Endometrial microvascular endothelial cells (primary cell): Measurements from ENCODE around the gene RNF208. TPM values are rescaled to one million over a fixed set of nuclear protein-coding genes. Genes with fewer than 3 reads are reported as not detected.

Experiments used
- in situ Hi-C: cut with HindIII; loops from 2 replicates; pipeline ENCODE4 v1.10.0; 2017; ENCODE audit warnings: low sequenced_read_pairs, low pct_unique_long_range_greater_than_20kb; ENCODE audit errors: inconsistent ontology term
- total RNA-seq: library from RNA; depleted of rRNA; stranded (reverse); fragments of >200 nt; gene quantifications from one replicate; pipeline ENCODE4 v1.2.3, GENCODE V29; 2015; ENCODE audit errors: inconsistent ontology term

Gene RNF208
- total RNA-seq, 1 donor from 2014 or later: not detected

DNA sequence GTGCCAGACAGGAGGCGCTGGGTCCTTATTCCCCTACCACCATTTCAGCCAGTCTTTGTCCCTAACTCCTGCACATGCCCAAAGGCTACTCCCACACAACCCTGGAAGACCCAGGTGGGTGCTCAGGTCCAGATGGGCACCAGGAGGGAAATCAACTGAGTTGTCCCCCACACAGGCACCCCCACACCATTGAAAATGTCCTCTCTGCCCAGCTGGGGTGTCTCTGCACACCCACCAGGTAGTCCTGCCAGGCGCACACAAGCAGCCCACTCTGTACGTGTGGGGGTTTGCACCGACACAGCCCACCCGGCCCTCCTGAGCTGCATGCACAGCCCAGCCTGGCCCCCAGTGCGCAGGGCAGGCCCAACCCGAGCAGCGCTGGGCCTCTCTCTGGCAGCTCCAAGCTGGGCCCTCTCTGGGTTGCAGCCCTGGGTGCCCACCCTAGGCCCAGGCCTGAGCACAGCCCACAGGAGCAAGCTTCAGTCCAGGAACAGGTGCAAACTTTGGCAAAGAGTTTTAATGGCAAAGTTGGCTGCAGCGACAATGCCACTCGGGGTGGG, 2.2 kb downstream of the RNF208 start:
- in situ Hi-C loops: no loop called here

DNA sequence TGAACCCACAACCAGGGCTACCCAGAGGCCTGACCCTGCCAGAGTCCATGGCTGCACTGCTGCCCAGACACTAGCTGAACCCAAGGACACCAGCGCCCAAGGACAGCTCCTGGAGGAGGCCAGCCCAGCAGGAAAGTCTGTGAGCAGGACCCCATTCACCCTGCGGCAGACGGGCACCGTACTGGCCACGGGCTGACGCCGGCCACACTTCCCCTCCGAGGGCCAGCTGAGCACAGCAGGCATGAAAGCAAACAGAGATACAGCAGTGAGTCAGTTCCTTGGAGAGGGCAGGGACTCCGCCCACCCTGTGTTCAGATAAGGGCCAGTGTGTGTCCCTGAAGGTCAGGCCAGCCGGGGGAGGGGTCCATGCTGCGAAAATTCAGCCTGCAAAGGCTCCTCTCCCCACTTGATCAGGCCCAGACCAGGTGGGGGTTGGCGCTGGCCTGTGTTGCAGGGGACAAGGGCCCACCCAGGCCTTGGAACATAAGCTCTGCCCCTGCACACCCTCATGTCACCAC, 3.2 kb downstream of the RNF208 start:
- in situ Hi-C loops: no loop called here

DNA sequence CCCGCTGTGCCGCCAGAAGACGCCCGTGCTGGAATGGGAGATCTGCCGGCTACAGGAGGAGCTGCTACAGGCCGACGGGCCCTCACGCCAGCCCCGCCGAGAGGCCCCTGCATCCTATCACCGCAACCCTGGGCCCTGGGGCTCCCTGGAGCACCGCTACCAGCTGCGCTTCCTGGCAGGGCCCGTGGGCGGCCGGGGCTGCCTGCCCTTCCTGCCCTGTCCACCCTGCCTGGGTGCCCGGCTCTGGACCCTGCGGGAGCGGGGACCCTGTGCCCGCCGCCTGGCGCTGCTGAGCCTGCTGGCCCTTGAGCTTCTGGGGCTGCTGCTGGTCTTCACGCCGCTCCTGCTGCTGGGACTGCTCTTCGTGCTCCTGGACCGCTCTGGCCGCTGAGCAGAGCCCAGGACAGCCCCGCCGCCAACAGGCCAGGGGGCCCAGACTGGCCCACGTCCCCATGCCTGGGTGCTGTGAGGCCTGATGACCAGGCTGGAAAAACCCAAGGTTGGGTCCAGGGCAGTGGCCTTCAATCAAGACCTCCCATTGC, 3.8 kb downstream of the RNF208 start:
- in situ Hi-C loops: no loop called here

DNA sequence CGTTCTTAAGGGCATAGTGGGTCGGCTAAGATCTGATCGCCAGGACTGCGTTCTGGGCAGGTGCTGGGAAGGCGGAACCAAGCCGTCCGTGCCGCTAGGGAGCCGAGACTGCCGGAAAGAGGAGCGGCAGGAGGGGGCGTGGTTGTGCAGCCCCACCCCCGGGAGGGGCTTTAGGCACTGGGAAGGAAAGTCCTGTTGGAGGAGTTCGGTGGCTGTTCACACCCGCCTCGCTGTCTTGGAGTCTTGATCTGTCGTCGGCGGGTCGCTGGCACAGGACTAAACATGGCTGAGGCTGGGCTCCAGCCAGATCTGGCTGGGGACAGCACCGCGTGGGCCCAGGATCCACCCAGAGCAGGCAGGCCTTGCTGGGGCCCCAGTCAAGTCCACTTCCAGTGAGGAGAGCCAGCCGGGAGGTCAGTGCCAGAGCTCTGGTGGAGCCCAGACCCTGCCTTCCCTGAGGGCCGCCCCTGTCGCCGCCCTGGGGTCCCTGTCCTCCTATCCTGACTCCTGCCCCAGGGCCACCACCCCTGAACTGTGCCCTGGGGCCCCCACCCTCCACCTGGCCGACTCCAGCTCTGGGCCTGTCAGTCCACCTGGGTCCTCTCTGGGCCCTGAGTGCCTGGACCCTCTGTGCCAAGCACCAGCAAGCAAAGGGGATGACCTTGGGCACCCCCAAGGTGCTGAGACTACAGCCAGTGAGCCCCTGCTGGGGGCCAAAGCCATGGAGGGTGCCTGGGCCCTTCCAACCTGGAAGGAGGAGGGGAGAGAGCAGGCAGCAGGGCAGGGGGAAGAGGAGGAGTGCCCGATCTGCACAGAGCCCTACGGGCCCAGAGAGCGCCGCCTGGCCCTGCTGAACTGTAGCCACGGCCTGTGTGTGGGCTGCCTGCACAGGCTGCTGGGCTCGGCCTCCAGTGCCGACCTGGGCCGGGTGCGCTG, 4.5 kb downstream of the RNF208 start:
- in situ Hi-C loops: no loop called here

DNA sequence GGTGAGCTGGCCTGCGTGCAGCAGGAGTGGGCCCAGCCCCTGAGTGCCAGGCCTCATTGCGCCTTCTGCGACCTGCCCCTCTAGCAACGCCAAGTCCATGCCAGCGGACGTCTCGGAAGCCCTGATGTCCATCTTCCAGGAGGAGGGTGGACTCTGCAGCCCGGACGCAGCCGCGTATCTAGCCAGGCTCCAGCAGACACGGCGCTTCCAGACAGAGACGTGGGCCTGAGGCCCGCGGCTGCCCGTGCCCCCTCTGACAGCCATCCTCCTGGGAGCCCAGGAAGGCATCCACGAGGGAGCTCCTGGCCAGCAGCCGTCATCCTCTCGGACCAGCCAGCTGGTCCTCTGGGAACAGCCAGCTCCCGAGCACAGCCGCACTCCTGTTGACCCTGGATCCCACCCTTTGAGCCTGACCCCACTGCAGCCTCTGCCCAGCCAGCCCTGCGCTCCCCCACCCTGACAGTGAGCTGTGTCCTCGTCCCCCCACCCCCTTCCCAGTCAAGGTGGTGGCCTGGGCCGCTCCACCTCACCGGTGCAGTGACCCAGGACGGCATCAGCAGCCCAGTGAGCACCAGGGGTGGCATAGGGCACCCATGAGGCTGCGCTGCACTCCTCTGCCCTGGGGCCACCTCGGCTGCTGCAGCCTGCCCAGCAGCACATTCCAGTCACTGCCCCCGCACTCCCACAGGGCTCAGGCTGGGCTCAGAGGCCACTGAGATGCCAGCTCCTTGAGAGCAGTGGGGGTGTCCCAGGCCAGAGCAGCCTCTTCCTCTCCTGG, 5.7 kb downstream of the RNF208 start:
- in situ Hi-C loops: no loop called here

DNA sequence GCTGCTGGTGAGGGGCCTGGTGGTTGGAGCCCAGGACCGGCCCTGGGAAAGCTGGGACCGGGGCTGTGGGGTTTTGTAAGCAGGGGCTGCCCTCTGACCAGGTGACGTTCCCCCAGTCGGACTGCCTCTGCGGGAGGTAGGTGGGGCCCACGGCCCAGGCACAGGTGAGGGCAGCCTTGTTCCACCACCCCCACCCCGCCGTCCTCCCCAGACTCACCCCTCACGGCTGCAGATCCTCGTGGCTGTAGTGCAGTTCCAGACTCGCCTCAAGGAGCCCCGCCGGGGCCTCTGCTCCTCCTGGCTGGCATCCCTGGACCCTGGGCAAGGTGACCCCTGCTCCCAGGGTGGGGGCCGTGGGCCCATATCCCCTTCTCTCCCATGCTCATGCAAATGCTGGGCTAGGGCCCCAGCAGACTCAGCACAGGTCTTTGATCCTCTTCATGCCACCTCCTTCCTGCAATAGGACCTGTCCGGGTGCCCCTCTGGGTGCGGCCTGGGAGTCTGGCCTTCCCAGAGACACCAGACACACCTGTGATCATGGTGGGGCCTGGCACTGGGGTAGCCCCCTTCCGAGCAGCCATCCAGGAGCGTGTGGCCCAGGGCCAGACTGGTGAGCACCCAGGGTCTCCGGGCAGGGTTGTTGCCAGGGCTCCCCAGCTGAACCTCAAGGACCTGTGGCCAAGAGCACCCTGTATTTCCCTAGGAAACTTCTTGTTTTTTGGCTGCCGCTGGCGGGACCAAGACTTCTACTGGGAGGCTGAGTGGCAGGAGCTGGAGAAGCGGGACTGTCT, 6.6 kb downstream of the RNF208 start:
- in situ Hi-C loops: no loop called here

DNA sequence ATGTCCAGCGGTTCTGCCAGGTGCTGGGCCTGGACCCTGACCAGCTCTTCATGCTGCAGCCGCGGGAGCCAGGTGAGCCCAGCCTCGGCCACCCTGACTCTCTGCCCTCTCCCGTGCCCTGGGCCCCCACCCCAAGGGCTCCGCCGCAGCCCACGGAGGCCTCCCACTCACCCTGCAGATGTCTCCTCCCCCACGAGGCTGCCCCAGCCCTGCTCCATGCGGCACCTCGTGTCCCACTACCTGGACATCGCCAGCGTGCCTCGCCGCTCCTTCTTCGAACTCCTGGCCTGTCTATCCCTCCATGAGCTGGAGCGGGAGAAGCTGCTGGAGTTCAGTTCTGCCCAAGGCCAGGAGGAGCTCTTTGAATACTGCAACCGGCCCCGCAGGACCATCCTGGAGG, 7.4 kb downstream of the RNF208 start:
- in situ Hi-C loops: no loop called here

DNA sequence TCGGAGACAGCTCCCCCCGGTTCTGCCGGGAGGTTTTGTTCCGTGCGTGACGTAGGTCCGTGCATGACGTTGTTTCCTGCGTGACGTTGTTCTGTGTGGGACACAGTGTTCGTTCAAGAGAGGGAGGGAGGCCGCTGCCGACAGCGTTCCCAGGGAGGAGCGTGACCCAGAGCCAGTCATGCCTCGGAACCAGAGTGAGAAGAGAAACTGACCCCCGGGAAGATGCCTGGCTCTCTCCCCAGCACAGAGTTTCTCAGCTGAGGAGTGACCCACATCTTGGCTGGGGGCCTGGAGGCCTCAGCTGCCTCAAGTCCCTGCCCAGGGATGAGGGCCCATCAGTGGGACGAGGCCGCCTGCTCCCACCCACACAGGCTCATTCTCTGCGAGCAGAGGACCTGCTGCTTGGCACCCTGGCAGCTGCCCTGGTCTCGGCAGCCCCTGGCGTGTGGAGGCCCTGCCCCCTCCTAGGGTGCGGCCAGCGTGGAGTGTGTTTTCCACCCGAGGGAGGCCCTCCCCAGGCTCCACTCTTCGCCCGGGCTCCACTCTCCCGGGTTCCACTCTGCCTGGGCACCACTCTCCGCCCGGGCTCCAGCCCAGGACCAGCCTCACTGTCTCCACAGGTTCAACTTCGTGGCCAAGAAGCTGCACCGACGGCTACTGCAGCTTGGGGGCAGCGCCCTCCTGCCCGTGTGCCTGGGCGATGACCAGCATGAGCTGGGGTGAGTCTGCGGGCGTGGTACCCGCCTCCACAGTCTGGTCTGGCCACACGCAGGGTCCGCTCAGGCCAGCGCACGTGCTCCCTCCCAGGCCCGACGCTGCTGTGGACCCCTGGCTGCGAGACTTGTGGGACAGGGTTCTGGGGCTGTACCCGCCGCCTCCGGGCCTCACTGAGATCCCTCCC, 8.6 kb downstream of the RNF208 start:
- in situ Hi-C loops: no loop called here

DNA sequence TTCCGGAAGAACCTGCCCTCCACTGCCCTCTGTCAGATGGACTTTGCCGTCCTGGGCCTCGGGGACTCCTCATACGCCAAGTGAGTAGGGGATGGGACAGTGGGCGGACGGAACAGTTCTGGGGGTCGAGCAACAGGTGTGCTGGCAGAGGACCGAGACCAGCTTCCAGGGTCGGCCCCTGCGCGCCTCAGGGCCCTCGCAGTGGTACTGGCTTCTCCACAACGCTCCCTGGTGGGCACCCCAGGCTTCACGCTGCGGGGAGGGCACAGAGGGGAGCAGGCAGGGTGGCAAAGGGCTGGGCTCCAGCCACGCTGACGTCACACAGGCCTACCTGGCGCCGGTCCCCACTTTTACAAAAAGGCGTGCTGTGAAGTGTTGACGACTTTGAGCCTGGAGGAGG, 9.5 kb downstream of the RNF208 start:
- in situ Hi-C loops: no loop called here

DNA sequence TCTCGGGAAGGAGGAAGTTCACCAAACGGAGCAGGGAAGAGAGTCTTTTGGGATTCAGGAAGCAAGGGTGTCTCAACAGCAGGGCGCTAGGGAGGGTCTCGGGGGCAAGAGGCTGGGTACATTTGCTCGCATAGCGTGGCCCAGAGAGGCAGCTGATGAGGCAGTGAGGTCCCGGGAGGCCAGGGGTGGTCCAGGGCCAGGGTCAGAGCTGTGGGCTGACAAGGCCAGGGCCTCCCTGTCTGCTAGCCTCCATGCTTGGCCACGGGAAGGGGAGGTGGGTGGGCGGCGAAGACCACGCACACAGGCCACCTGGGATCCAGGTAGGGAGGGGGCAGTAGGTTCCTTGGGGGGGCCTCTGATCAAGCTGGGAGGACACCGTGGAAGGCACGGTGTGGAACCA, 10.5 kb downstream of the RNF208 start:
- in situ Hi-C loops: no loop called here

DNA sequence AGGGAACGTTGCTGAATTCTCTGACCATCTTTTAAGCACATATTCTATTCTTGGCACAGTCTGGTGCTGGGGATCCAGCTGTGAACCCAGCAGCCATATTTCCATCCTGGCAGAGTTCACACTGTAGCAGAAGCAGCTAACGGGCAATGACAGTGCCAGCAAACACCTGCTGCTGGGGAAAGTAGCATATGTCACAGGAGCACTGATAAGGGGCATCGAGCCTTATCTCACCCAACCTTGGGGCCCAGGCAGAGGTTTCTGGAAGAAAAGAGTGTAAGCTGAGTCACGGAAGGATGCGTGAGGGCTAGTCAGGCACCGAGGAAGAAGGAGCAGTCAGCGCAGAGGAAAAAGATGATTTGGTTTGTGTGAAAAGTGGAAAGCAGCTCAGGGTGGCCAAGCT, 15.4 kb downstream of the RNF208 start:
- in situ Hi-C loops: no loop called here

DNA sequence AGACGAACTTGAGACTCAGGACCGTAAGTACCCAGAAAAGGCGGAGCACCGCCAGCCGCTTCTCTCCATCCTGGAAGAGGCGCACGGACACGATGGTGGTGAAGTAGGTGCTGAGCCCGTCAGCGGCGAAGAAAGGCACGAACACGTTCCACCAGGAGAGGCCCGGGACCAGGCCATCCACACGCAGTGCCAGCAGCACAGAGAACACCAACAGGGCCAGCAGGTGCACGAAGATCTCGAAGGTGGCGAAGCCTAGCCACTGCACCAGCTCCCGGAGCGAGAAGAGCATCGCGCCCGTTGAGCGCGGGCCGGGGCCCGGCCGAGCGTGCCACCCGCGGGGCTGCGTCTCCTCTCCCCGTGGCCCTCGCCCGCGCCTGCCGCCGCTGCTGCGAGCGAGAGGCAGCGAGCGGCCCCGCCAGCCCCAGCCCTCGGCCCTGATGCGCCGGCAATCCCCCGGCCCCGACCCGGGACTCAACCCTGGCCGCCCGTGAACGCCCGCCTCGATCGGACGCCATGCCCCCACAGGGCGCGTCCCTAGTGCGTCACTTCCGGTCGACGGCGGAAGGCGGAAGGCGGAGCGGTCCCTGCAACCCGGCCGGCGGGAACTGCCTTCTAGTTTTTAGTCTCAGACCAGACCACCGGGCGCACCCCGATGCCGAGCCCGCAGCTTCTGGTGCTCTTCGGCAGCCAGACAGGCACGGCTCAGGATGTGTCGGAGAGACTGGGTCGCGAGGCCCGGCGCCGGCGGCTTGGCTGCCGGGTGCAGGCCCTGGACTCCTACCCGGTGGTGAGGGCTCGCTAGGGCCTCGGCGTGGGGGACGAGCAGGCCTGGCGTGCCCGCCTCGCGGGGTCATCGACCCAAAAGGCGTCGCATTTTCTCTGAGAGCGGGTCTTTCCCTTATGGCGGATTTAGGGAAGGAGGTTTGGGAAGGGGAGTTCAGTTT, 16.6 kb downstream of the RNF208 start, which contains the start of the genes NDOR1 and TMEM203:
Gene NDOR1, plus strand, starts transcription at position 575 of the 944 bp plus-strand sequence. Its CDS starts 78 bp downstream, at position 653.
Gene TMEM203, minus strand, starts transcription at position 523 of the 944 bp plus-strand sequence. Its CDS starts 234 bp downstream, at position 289.
- in situ Hi-C loops: no loop called here

DNA sequence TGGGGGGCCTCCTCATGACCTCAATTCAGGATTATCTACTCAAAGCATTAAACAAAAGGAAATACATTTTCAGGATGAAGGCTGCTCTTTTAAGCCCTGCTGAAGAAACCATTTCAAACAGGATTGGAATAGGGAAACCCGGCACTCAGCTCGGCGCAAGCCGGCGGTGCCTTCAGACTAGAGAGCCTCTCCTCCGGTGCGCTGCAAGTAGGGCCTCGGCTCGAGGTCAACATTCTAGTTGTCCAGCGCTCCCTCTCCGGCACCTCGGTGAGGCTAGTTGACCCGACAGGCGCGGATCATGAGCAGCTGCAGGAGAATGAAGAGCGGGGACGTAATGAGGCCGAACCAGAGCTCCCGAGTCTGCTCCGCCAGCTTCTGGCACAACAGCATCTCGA, 17.3 kb downstream of the RNF208 start:
- in situ Hi-C loops: no loop called here

DNA sequence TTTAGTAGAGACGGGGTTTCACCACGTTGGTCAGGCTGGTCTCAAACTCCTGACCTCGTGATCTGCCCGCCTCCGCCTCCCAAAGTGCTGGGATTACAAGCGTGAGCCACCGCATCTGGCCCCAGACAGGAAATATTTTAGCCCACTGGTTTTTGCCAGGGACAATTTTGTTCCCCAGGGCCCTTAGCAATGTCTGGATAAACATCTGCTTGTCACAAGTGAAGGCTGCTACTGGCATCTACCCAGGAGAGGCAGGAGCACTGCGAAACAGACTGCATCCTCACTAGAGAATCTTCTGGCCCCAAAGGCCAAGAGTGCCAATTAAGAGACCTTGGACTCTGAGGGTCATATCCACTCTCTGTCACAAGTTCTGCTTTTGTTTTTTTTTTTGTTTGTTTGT, 19.1 kb downstream of the RNF208 start:
- in situ Hi-C loops: no loop called here

DNA sequence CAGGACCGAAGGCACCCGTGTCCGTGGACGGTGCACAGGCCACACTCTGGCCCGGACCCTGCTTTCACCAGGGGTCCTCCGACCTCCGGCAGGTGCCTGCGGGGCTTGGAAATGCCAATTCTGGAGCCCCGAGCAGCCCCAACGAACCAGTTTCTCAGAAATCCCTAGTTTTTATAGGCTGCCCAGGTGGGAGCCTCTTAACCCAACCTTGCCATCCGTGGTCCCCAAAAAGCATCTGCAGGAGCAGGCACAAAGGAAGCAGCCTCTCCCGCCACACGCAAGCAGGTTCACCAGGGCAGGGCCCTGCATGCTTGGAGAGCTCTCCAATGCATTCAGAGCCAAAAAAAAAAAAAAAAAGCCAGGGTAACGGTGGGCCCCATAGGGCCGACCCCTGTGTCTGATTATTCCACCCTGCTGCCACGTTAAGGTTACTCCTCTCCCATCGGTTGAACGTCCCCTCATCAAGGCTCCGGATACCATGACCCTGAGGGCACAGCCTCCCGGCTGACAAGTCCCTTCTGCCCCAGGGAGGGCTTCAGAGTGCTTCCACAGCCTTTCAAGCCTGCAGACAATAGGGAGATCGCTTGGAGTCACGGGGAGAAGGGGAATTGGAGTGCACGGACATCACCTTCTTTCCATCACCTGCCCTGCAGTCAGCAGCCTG, 20.7 kb downstream of the RNF208 start:
- in situ Hi-C loops: no loop called here
